ENCODE data around the gene ENC1. TPM values are rescaled to one million over a fixed set of nuclear protein-coding genes. Genes with fewer than 3 reads are reported as not detected.

Gene ENC1, protein sequence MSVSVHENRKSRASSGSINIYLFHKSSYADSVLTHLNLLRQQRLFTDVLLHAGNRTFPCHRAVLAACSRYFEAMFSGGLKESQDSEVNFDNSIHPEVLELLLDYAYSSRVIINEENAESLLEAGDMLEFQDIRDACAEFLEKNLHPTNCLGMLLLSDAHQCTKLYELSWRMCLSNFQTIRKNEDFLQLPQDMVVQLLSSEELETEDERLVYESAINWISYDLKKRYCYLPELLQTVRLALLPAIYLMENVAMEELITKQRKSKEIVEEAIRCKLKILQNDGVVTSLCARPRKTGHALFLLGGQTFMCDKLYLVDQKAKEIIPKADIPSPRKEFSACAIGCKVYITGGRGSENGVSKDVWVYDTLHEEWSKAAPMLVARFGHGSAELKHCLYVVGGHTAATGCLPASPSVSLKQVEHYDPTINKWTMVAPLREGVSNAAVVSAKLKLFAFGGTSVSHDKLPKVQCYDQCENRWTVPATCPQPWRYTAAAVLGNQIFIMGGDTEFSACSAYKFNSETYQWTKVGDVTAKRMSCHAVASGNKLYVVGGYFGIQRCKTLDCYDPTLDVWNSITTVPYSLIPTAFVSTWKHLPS
- 10 to 100 TPM in 3 of 4 donors, 1 to 10 TPM in 1; 8.9 to 23.7 (median 13.1) TPM for total RNA-seq

DNA sequence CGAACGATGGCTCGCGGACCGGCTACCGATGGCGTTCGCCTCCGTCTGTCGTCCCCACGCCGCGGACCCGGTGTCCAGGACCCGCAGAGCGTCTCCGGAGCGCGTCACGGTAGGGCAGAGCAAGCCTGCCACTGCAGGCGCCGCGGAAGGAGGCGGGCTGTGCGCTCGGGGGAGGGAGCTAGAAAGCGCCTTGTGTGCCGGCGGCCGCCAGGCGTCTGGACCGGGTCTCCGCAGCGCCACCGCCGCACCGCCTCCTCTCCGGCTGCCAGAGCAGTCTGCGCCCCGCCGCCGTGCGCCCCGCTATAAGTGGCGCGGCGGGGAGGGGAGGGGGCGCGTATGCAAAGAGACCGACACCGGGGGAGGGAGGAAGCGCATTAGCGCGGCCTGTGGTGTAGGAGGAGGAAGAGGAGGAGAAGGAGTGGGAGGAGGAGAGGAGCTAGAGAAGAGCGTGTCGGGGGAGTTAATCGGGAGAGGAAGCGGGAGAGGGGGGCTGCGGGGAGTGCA lies at the start of gene ENC1:
TSS of gene ENC1 (minus strand) at position 279 of the 504 bp plus-strand sequence. CDS start 4,243 bp downstream, outside the sequence.
- Histone ChIP-seq H3K27me3 (no peaks in the 10 kb centered on the region), H3K36me3 (no peaks in the 10 kb centered on the region), H3K4me3 (peak within 1 kb of the TSS; percentile 67 to 76 (median 71)), H3K9me3 (no peaks in the 10 kb centered on the region), H3K27ac (replicated peaks in 1 of 4) (peak within 1 kb of the TSS; percentile 71 to 85 (median 79)), H3K4me1 (peaks cover 36 to 47% (median 37%) of the 10 kb centered on the region in 4 donors)
- intact Hi-C loops (cut with DNase I): loop anchor here (2.0 kb wide), 1 partner anchor 738 kb away; no protein-coding TSS in a partner anchor
- TF ChIP-seq POLR2A (IDR thresholded peaks at IDR 0.05; ENCODE audit: low read depth): peak; percentile 21
- TF ChIP-seq, protein P1, sequence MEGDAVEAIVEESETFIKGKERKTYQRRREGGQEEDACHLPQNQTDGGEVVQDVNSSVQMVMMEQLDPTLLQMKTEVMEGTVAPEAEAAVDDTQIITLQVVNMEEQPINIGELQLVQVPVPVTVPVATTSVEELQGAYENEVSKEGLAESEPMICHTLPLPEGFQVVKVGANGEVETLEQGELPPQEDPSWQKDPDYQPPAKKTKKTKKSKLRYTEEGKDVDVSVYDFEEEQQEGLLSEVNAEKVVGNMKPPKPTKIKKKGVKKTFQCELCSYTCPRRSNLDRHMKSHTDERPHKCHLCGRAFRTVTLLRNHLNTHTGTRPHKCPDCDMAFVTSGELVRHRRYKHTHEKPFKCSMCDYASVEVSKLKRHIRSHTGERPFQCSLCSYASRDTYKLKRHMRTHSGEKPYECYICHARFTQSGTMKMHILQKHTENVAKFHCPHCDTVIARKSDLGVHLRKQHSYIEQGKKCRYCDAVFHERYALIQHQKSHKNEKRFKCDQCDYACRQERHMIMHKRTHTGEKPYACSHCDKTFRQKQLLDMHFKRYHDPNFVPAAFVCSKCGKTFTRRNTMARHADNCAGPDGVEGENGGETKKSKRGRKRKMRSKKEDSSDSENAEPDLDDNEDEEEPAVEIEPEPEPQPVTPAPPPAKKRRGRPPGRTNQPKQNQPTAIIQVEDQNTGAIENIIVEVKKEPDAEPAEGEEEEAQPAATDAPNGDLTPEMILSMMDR (IDR thresholded peaks at IDR 0.05): peak; percentile 29 to 72 (median 32)
- TF ChIP-seq POLR2AphosphoS5 (IDR thresholded peaks at IDR 0.05): peak; percentile 65 to 81
- no peak for TF ChIP-seq EP300 (IDR thresholded peaks at IDR 0.05)
- DNase-seq (ENCODE audit: extremely low spot score): peak; percentile 94
- under 1% methylated on average over 43 of the region's 59 CpGs for WGBS

DNA sequence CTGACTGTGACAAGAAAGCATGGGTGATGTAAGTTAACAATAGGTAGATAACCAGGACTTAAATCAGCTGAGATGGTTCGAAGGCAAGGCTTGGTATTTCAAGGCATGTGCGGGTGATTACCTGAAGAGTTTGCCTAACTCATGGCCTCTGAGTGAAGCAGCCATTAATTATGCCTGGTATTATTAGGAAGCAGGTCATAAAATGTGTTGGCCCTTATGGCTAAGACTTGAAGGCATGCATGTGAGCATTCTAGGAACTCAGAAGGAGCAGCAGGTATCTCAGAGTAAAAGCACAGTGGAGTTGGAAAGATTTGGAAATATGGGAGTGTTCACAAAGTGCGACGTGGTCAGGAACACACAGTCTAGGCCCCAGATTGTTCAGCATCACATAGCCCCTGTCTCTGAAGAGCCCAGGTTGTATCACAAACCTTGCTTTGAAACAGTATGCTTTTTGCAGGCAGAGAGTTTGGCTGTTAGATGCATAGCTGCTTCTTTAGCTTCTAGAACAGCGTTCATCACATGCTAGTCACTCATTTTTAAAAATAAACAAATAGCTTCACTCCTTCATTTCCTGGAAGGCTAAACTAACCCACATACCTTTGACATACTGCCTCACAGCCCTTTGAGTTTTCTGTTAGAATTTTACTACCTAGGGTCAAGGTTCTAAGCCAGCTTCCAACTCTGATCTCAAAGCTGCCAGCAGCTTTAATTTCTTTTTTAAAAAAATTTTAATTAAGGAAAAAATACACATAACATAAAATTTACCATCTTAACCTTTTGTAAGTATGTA lies 46.6 kb upstream of the ENC1 start:
- DNase-seq (ENCODE audit: extremely low spot score): no peak
- WGBS: 84% methylated on average over 5 of the region's 5 CpGs
- Histone ChIP-seq H3K36me3 (peaks cover 0 to 32% (median 21%) of the 10 kb centered on the region in 4 donors), H3K4me1 (peaks cover 19 to 23% (median 19%) of the 10 kb centered on the region in 4 donors), H3K4me3 (no peak overlapping the region), H3K9me3 (no peaks in the 10 kb centered on the region), H3K27ac (replicated peaks in 1 of 4) (peak overlapping the region in 1 of 4 donors; percentile 91), H3K27me3 (no peaks in the 10 kb centered on the region)
- intact Hi-C loops (cut with DNase I): no loop called here
- TF ChIP-seq POLR2A (IDR thresholded peaks at IDR 0.05; ENCODE audit: low read depth): no peak
- TF ChIP-seq, protein P1 (IDR thresholded peaks at IDR 0.05): no peak
- no peak for TF ChIP-seq POLR2AphosphoS5 (IDR thresholded peaks at IDR 0.05)
- no peak for TF ChIP-seq EP300 (IDR thresholded peaks at IDR 0.05)

DNA sequence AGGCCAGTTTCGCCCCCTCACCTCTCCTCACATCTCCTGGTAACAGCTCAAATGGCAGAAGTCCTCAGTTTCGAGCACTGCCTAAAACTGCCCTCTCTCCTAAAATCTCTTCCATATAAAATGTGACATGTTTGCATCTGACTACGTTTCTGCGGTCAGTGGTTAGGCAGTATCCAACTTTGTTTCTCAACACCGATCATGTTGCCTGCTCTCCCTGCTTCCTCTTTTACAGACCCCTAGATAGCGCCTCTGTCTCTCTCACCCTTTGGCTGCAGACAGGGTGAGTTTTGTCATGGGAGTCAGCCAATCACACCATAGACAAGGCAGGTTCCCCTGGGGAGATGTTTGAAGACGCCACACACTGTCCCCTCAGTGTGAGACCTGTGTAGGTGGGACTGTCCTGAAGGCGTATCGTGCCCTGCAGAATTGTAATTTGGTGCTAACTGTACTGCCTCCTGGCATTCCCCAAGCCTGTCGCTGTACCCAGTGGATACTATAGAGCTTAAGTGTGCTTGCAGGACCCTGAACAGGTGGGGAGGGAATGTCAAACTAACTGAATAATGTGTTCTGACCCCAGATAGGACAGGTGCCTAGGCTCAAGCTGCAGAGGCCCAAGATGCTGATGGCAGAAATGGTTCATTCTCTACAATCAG lies 45.6 kb upstream of the ENC1 start:
- H3K4me1 ChIP-seq: peaks cover 19 to 23% (median 19%) of the 10 kb centered on the region in 4 donors
- H3K36me3 ChIP-seq: peaks cover 0 to 21% (median 12%) of the 10 kb centered on the region in 4 donors
- peak overlapping the region; percentile 84 to 91 (median 86) for H3K27ac ChIP-seq (replicated peaks in 1 of 4)
- TF ChIP-seq, protein P1 (IDR thresholded peaks at IDR 0.05): no peak
- TF ChIP-seq EP300 (IDR thresholded peaks at IDR 0.05) (no peak), POLR2AphosphoS5 (IDR thresholded peaks at IDR 0.05) (no peak), POLR2A (IDR thresholded peaks at IDR 0.05; ENCODE audit: low read depth) (no peak)
- H3K27me3 ChIP-seq: no peaks in the 10 kb centered on the region
- intact Hi-C loops (cut with DNase I): no loop called here
- no peaks in the 10 kb centered on the region for H3K9me3 ChIP-seq
- DNase-seq (ENCODE audit: extremely low spot score): no peak
- H3K4me3 ChIP-seq: peak overlapping the region; percentile 71 to 95 (median 79)
- WGBS: 54% methylated on average over 10 of the region's 10 CpGs
